ENCODE results near the gene PPP1R12A. TPM values are rescaled to one million over a fixed set of nuclear protein-coding genes. Genes with fewer than 3 reads are reported as not detected.

The PPP1R12A gene
- total and polyA plus RNA-seq, 9 of the 15 experiments (the other 6 are each of a cell fraction or from before 2014, with no cell fraction given): 26.4 to 119 (median 53.3) TPM

GRCh38 chr12:79911889-79912656 lies 22.8 kb downstream of the PPP1R12A start:
- Histone ChIP-seq H2AFZ (ENCODE audit: low read depth, low read length) (no peak overlapping the region), H3K36me3 (ENCODE audit: control insufficient read depth, insufficient read depth, low read length) (peaks cover 10% of the 10 kb centered on the region; the same call in 2 of the 3 replicates), H3K4me3 (no peak overlapping the region), H4K20me1 (replicated peaks; ENCODE audit: control insufficient read depth, insufficient read depth, low read length) (peaks cover 27% of the 10 kb centered on the region), H3K9me1 (ENCODE audit: control insufficient read depth, insufficient read depth, low read length) (no peaks in the 10 kb centered on the region), H3K79me2 (ENCODE audit: control insufficient read depth, insufficient read depth, low read length) (peaks cover 100% of the 10 kb centered on the region), H3K4me1 (replicated peaks in 1 of 2; ENCODE audit: control insufficient read depth in 2 of 2, insufficient read depth in 2 of 2, low read length in 2 of 2) (peaks cover 2 to 5% of the 10 kb centered on the region in 2 experiments; a peak in 3 of 5 replicates), H3K27ac (ENCODE audit: extremely low read depth, low read depth, low read length) (no peak overlapping the region), H3K9ac (ENCODE audit: insufficient read depth in 1 of 2, low read depth in 2 of 2, low read length in 2 of 2) (no peak overlapping the region), H3K27me3 (ENCODE audit: control insufficient read depth in 2 of 2, insufficient read depth in 2 of 2, low read length in 2 of 2) (no peaks in the 10 kb centered on the region), H3K4me2 (ENCODE audit: insufficient read depth, low read length) (no peak overlapping the region), H3K9me3 (replicated peaks; ENCODE audit: control insufficient read depth, insufficient read depth, low read depth, low read length) (no peaks in the 10 kb centered on the region)
- BruUV-seq (replicated peaks): no TSS peak
- POLR2A ChIA-PET: interaction anchor here (1.4 kb wide), 1 partner anchor 24 kb away, joined by 3 read pairs; no protein-coding TSS in a partner anchor
- peak; percentile 71 for ATAC-seq
- in situ Hi-C loops (cut with MboI) (no loop called here), intact Hi-C loops (cut with micrococcal nuclease) (no loop called here)
- CTCF ChIA-PET (ENCODE audit: low intra/inter-chr PET ratio): no interaction called here
- WGBS (ENCODE audit: insufficient coverage, low coverage, missing lambda C conversion rate): 66% methylated on average over 6 of the region's 6 CpGs
- no peak for DNase-seq (ENCODE audit: extremely low read depth in 1 of 4, low spot score in 3 of 4)
- no peak for FAIRE-seq
- TF ChIP-seq PKNOX1 (IDR thresholded peaks at IDR 0.05) (no peak), ZNF121 (CRISPR knock-in tag; conservative IDR thresholded peaks at IDR 0.05) (peak; percentile 58), POLR3A (IDR thresholded peaks at IDR 0.05; ENCODE audit: borderline replicate concordance, extremely low read depth, insufficient read depth, insufficient read length) (no peak)

GRCh38 chr12:79908366-79908765 lies 26.5 kb downstream of the PPP1R12A start:
- H4K20me1 ChIP-seq (replicated peaks; ENCODE audit: control insufficient read depth, insufficient read depth, low read length): peaks cover 19% of the 10 kb centered on the region
- POLR2A ChIA-PET: interaction anchor here (0.8 kb wide), 1 partner anchor 16 kb away, joined by 3 read pairs; no protein-coding TSS in a partner anchor
- no peak for DNase-seq (ENCODE audit: extremely low read depth in 1 of 4, low spot score in 3 of 4)
- TF ChIP-seq ZNF766 (CRISPR knock-in tag; conservative IDR thresholded peaks at IDR 0.05): no peak
- TF ChIP-seq IFI16 (CRISPR knock-in tag; IDR thresholded peaks at IDR 0.05): no peak
- no TSS peak for BruUV-seq (replicated peaks)
- H3K36me3 ChIP-seq (ENCODE audit: control insufficient read depth, insufficient read depth, low read length): peaks cover 5% of the 10 kb centered on the region; the same call in 1 of the 3 replicates
- H3K4me3 ChIP-seq: no peak overlapping the region
- H3K27ac ChIP-seq (ENCODE audit: extremely low read depth, low read depth, low read length): no peak overlapping the region
- H3K9ac ChIP-seq (ENCODE audit: insufficient read depth in 1 of 2, low read depth in 2 of 2, low read length in 2 of 2): no peak overlapping the region
- H3K79me2 ChIP-seq (ENCODE audit: control insufficient read depth, insufficient read depth, low read length): peaks cover 100% of the 10 kb centered on the region
- CTCF ChIA-PET (ENCODE audit: low intra/inter-chr PET ratio): no interaction called here
- no peak overlapping the region for H2AFZ ChIP-seq (ENCODE audit: low read depth, low read length)
- no peak for ATAC-seq
- peaks cover 2 to 5% of the 10 kb centered on the region in 2 experiments; a peak in 3 of 5 replicates for H3K4me1 ChIP-seq (replicated peaks in 1 of 2; ENCODE audit: control insufficient read depth in 2 of 2, insufficient read depth in 2 of 2, low read length in 2 of 2)
- in situ Hi-C loops (cut with MboI): no loop called here
- H3K27me3 ChIP-seq (ENCODE audit: control insufficient read depth in 2 of 2, insufficient read depth in 2 of 2, low read length in 2 of 2): no peaks in the 10 kb centered on the region
- H3K9me1 ChIP-seq (ENCODE audit: control insufficient read depth, insufficient read depth, low read length): no peaks in the 10 kb centered on the region
- H3K4me2 ChIP-seq (ENCODE audit: insufficient read depth, low read length): no peak overlapping the region
- H3K9me3 ChIP-seq (replicated peaks; ENCODE audit: control insufficient read depth, insufficient read depth, low read depth, low read length): no peaks in the 10 kb centered on the region
- intact Hi-C loops (cut with micrococcal nuclease): no loop called here
- no peak for FAIRE-seq

All from K562 (cell line).